OCI-LY3 (cell line): ENCODE measurements around the gene MMAA.
"Not testable (repeated sequence)": the region's sequence is repeated elsewhere in the genome, so short reads cannot be mapped to it uniquely, and the experiment has no call there.

ENCODE experiments used
- H2AFZ ChIP-seq: fragments of 200-600, 300-600 bp; shearing (Covaris generic); 2 replicates; pipeline ENCODE4 v1.6.0; 2014; ENCODE audit warnings: antibody characterized with exemption, low read depth, low read length
- H3K27ac ChIP-seq: fragments of 200-600, 300-600 bp; sonication (generic); 2 replicates; pipeline ENCODE4 v1.5.1; 2014; ENCODE audit warnings: mild to moderate bottlenecking, low read length, moderate library complexity, mixed read lengths
- H3K27me3 ChIP-seq: fragments of 200-600, 300-600 bp; sonication (generic); 2 replicates; pipeline ENCODE4 v1.6.1; 2014; ENCODE audit warnings: low read depth, low read length, mixed read lengths
- H3K36me3 ChIP-seq: fragments of 200-600, 300-600 bp; sonication (generic); replicated peaks from 2 replicates; pipeline ENCODE3; 2014; ENCODE audit warnings: low read depth, low read length, mixed read lengths
- H3K4me1 ChIP-seq: fragments of 300-600, 200-600 bp; sonication (generic); 2 replicates; pipeline ENCODE4 v1.6.1; 2014; ENCODE audit warnings: low read length, mixed read lengths
- H3K4me2 ChIP-seq: fragments of 200-600, 300-600 bp; sonication (generic); 2 replicates; pipeline ENCODE4 v1.6.1; 2014; ENCODE audit warnings: low read length, mixed read lengths
- H3K4me3 ChIP-seq: fragments of 300-600, 200-600 bp; sonication (generic); 2 replicates; pipeline ENCODE4 v1.5.1; 2014; ENCODE audit warnings: antibody characterized with exemption, mild to moderate bottlenecking, low read length, moderate library complexity
- H3K79me2 ChIP-seq: fragments of 300-600, 200-600 bp; shearing (Covaris generic); 2 replicates; pipeline ENCODE4 v1.6.1; 2014; ENCODE audit warnings: mild to moderate bottlenecking, low read length, mixed read lengths
- H3K9ac ChIP-seq: fragments of 300-600, 200-600 bp; shearing (Covaris generic); 2 replicates; pipeline ENCODE4 v1.6.0; 2014; ENCODE audit warnings: mild to moderate bottlenecking, low read length, moderate library complexity
- H3K9me3 ChIP-seq: fragments of 200-600, 300-600 bp; shearing (Covaris generic); 2 replicates; pipeline ENCODE4 v1.6.1; 2014; ENCODE audit warnings: low read length, mixed read lengths; ENCODE audit not compliant: insufficient read depth
- H4K20me1 ChIP-seq: fragments of 200-600, 300-600 bp; sonication (generic); 2 replicates; pipeline ENCODE4 v1.6.1; 2016; ENCODE audit warnings: low read length, mixed read lengths; ENCODE audit not compliant: insufficient read depth
- EZH2phosphoT487 ChIP-seq: fragments of 200-600 bp; shearing (Covaris generic); IDR thresholded peaks from 2 replicates; pipeline ENCODE4 v1.6.1; 2018; ENCODE audit warnings: antibody characterized with exemption, mixed run types, low read depth
- TF ChIP-seq, protein P1 (sequence below): fragments of 200-600, 300-600 bp; sonication (generic); IDR thresholded peaks from 2 replicates; pipeline ENCODE4 v1.5.1; 2014; ENCODE audit warnings: antibody characterized with exemption, low read length, low read depth

The MMAA gene

GRCh38 chr4:145618210-145618931 is 814 bp upstream of the MMAA start:
- H3K4me3 ChIP-seq = peak overlapping the region; percentile 81
- no peaks in the 10 kb centered on the region for H3K27me3 ChIP-seq
- H3K36me3 ChIP-seq = peaks cover 7% of the 10 kb centered on the region
- H3K79me2 ChIP-seq = peaks cover 29% of the 10 kb centered on the region
- peak overlapping the region; percentile 55 for H2AFZ ChIP-seq
- TF ChIP-seq, protein P1, sequence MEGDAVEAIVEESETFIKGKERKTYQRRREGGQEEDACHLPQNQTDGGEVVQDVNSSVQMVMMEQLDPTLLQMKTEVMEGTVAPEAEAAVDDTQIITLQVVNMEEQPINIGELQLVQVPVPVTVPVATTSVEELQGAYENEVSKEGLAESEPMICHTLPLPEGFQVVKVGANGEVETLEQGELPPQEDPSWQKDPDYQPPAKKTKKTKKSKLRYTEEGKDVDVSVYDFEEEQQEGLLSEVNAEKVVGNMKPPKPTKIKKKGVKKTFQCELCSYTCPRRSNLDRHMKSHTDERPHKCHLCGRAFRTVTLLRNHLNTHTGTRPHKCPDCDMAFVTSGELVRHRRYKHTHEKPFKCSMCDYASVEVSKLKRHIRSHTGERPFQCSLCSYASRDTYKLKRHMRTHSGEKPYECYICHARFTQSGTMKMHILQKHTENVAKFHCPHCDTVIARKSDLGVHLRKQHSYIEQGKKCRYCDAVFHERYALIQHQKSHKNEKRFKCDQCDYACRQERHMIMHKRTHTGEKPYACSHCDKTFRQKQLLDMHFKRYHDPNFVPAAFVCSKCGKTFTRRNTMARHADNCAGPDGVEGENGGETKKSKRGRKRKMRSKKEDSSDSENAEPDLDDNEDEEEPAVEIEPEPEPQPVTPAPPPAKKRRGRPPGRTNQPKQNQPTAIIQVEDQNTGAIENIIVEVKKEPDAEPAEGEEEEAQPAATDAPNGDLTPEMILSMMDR = no peak
- TF ChIP-seq EZH2phosphoT487 = no peak
- H3K9ac ChIP-seq = peak overlapping the region; percentile 91
- H3K4me1 ChIP-seq = peaks cover 27% of the 10 kb centered on the region
- H3K4me2 ChIP-seq = peak overlapping the region; percentile 80
- H3K27ac ChIP-seq = peak overlapping the region; percentile 80
- no peaks in the 10 kb centered on the region for H3K9me3 ChIP-seq
- no peaks in the 10 kb centered on the region for H4K20me1 ChIP-seq

DNA sequence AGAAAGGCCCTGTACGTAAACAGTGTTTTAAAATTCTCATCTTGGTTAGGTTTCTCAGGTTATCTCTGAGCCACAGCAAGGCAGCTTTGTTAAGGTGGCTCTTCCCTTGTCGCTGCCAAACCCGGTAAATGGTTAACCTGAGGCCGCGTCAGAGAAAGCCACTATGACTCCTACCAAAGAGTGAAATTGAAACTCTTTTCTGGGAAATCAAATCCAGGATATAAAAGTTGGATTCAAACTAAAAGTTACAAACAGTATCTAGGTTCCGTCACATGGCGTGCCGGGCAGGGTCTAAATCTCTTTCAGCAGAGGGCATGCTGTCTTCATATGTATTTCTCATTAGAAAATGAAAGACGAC is 433 bp downstream of the MMAA start:
- peak overlapping the region; percentile 68 for H3K4me2 ChIP-seq
- peak overlapping the region; percentile 91 for H3K9ac ChIP-seq
- H3K9me3 ChIP-seq = no peaks in the 10 kb centered on the region
- peaks cover 29% of the 10 kb centered on the region for H3K79me2 ChIP-seq
- H4K20me1 ChIP-seq = no peaks in the 10 kb centered on the region
- TF ChIP-seq, protein P1 = no peak
- no peak for TF ChIP-seq EZH2phosphoT487
- H3K36me3 ChIP-seq = peaks cover 7% of the 10 kb centered on the region
- peak overlapping the region; percentile 78 for H2AFZ ChIP-seq
- H3K27ac ChIP-seq = peak overlapping the region; percentile 80
- H3K4me3 ChIP-seq = peak overlapping the region; percentile 81
- H3K27me3 ChIP-seq = no peaks in the 10 kb centered on the region
- H3K4me1 ChIP-seq = peaks cover 29% of the 10 kb centered on the region

- not testable (repeated sequence) for H4K20me1 ChIP-seq, H3K4me2 ChIP-seq, H3K27me3 ChIP-seq, H3K4me3 ChIP-seq, H2AFZ ChIP-seq, H3K9ac ChIP-seq, H3K36me3 ChIP-seq, H3K27ac ChIP-seq, H3K9me3 ChIP-seq
- Histone ChIP-seq H3K79me2 (peaks cover 29% of the 10 kb centered on the region), H3K4me1 (peaks cover 29% of the 10 kb centered on the region)
Observed at GRCh38 chr4:145622067-145622466, 2.9 kb downstream of the MMAA start.

GRCh38 chr4:145623831-145624230 is 4.6 kb downstream of the MMAA start:
- Histone ChIP-seq H3K79me2 (peaks cover 14% of the 10 kb centered on the region), H3K4me2 (no peak overlapping the region), H3K27ac (no peak overlapping the region), H3K36me3 (peaks cover 7% of the 10 kb centered on the region), H3K4me1 (peaks cover 22% of the 10 kb centered on the region), H2AFZ (no peak overlapping the region), H4K20me1 (no peaks in the 10 kb centered on the region), H3K4me3 (no peak overlapping the region), H3K9me3 (no peaks in the 10 kb centered on the region), H3K9ac (no peak overlapping the region), H3K27me3 (no peaks in the 10 kb centered on the region)
- TF ChIP-seq, protein P1 = no peak
- no peak for TF ChIP-seq EZH2phosphoT487
